ENCODE measurements around the gene CABLES1.

Gene CABLES1

GRCh38 chr18:23211146-23211545 is 75.9 kb downstream of the CABLES1 start:
- DNase-seq = no peak

DNA sequence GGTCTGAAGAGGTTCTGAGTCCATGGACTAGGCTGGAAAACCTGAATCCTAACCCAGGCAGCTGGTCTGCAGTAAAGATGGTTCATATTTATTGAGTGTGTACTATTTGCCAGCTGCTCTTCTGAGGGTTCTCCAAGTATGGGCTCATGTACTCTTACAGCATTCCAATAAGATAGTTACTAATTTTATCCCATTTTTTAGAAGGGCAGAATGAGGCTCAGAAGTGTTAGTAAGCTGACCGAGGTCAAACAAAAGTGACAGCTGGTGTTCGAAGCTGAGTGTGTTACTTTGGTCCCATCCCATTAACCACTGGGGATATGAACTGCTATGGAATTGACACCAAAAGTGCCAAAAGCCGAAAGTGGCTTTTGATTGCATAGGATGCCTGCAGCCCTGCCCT is 76.9 kb downstream of the CABLES1 start:
- no peak for DNase-seq

GRCh38 chr18:23213200-23213599 is 77.9 kb downstream of the CABLES1 start:
- no peak for DNase-seq

- no peak for DNase-seq
Measured at GRCh38 chr18:23217781-23218180, 82.5 kb downstream of the CABLES1 start.

- no peak for DNase-seq
Measured at GRCh38 chr18:23220355-23220754, 85.1 kb downstream of the CABLES1 start.

DNA sequence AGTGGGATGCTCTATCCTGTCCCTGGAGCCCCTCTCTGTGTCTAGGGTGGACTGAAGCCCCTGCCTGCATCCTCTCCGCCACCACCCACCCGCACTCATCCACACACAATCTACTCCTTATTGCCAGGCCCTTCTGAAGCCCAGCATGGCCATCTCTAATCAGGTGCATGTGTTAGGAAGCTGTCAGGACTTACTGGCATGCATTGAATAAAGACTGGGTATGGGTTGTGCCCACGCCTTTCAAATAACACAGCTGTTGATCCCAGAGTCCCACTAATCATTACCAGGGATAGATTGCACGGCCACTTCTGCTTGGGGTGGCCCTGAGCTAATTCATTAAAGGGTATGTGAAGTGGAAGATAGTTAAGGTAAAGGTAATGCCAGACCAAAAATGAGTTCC is 88.4 kb downstream of the CABLES1 start:
- no peak for DNase-seq

GRCh38 chr18:23225503-23225902 is 90.2 kb downstream of the CABLES1 start:
- DNase-seq = no peak

DNA sequence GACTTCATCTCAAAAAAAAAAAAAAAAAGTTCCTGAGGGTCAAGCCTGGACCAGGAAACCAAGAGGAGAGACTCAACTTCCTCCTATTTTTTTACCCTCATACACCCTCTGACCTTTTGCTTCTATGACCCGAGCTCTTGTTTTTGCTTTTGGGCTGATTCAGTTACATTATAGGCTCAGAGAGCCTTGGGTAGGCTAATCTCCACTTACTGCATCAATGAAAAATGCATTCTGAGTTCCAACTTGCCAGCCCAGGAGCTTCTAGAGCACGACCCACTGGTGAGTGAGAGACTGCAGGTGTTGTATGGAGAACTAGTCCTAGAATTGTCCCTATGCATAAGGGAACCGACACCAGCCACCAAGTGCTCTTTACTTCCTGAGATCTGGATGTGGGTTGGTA is 91.1 kb downstream of the CABLES1 start:
- no peak for DNase-seq

GRCh38 chr18:23226930-23227725 is 91.8 kb downstream of the CABLES1 start:
- no peak for DNase-seq

GRCh38 chr18:23227726-23228070 is 92.4 kb downstream of the CABLES1 start:
- no peak for DNase-seq

- DNase-seq = no peak
Measured at GRCh38 chr18:23228102-23229061, 93.1 kb downstream of the CABLES1 start.

- no peak for DNase-seq
Measured at GRCh38 chr18:23229472-23229871, 94.2 kb downstream of the CABLES1 start.

DNA sequence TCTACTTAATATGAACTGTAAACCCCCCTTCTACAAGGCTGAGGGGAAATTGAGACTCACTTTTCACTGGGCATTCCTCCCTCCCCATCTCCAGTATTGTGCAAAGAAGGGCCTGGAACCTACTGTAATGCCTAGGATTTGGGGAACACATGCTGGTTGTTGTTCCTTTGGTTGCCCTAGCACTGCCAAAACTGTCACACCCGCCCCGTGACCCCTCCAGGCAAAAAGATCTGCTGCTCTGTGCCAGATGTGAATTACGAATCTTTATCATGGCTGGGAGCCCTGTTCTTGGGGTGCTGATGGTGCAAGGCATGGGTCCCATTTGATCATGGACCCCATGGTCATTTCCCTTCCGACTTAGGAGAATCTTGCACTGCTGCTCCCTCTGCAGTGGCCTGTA is 95.4 kb downstream of the CABLES1 start:
- no peak for DNase-seq

DNA sequence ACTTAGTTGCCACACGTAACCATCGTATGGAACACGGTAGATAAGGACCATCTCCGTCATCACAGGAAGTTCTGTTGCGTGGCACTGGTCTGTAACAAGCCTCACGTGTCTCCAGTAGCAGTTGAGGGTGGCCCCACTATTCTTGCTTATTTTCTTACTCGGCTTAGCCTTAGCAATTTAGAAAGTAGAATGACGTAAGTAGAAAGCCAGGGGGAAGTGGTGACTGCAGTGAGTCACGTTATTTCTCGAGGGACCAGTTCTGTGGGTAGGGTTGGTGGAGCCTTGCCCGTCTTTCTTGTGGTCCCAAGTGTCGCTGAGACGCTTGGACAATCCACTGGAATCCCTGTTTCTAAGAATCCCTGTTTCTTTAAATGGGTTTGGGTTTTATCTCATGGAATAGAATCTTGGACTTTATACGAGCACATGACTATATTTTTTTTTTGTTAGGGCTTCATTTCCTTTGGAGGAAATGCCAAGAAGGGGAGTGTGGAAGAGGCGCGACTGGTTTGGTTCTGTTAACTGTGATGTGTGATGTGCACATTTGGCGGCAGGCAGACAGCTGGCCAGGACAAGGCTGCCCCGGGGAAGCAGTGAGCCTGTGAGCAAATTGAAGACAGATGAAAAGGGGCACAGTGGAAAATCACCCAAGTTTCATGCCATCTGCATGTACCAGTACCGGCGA is 96.2 kb downstream of the CABLES1 start:
- peak in 4 of 56 donors; percentile 14 to 38 (median 30) for DNase-seq

DNA sequence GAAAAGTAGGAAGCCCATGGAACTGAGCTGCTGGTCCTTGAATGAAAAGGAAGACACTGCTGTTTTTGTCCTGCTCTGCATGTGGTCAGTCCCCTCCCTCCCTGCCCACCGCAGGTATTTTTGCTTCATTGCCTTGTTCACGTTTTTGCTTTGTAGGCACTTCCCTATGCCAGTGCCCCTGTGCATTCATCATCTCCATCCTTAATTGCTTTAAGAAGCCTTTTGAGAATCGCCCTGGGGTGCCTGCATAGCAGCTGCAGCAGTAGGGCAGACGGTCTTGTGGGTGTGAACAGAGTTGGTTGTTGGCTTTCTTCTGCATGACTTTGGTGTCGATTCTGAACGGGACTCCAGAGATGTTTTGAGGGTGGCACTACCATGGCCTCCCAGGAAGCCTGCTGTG is 97.0 kb downstream of the CABLES1 start:
- no peak for DNase-seq

DNA sequence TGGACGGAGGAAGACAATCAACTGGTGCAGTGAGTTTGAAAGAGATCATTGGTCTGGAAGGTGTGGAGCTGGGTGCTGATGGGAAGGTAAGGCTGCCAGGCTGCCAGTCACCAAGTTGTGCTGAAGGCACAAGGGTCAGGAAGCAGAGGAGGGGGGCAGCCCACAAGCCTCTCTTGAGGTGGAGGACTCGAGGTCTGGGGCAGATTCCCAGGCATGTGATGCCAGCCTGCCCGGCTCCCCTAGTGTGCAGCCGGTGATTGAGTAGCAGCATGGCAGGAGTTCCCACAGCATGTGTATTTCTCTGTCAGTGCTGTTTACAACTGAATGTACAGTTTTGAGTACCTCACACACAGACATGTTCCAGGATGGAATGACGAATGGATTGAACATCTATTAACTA is 99.3 kb downstream of the CABLES1 start:
- no peak for DNase-seq

GRCh38 chr18:23235336-23235735 is 100.1 kb downstream of the CABLES1 start:
- no peak for DNase-seq

- no peak for DNase-seq
Measured at GRCh38 chr18:23235860-23236259, 100.6 kb downstream of the CABLES1 start.

DNA sequence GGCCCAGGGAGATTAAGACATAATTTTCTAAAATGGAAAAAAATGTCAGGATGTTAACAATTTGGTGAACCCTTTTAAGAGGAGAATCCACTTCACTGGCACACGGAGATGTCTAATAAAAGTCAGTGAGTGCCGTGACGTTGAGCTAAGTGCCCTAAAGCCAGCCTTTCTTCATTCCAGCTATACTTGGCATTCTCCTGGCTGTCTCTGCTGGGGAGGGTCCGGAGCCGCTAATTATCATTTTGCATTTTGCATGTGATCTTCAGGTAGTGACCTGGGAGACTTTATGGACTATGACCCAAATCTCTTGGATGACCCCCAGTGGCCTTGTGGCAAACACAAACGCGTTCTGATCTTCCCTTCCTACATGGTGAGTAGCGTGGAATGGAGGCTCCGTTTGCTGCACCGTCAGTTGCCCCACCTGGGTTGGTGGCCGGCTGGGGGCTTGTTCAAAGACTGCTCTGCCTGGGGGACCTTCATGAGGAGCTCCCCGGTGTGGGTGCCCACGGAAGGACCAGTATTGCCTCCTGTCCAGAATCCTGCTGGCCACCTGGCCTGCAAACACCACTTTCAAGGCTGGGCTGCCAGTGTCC is 101.7 kb downstream of the CABLES1 start:
- no peak for DNase-seq

DNA sequence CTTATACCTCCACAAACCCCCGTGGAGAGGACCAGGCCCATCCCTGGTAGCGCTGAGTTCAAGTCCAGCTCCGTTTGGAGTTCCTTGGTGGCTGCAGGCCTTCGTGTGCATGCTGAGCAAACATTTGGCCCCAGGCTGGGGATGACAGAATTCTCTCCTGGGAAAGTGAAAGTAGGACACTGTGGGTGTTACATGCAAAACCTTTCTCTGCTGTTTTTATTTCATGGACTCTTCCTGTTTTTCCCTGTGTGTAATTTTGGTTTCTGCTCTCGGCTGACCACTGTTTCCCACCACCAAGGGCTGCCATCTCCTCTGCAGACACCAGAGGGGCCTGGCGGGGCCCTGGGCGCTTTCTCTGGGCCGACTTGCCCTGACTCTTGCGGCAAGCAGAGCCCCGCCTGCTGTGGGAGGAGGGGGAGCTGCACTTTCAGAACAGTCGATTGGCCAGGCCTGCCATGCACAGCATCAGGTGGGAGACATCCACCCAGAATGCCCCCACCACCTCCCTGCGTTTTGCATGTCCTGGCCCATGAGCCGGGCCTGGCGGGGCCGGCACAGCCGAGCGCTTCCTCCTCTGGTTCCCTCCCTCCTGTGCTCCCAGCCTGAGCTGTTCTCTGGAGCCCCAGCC is 102.4 kb downstream of the CABLES1 start:
- DNase-seq = peak in 19 of 56 donors; percentile 9 to 51 (median 32)

DNA sequence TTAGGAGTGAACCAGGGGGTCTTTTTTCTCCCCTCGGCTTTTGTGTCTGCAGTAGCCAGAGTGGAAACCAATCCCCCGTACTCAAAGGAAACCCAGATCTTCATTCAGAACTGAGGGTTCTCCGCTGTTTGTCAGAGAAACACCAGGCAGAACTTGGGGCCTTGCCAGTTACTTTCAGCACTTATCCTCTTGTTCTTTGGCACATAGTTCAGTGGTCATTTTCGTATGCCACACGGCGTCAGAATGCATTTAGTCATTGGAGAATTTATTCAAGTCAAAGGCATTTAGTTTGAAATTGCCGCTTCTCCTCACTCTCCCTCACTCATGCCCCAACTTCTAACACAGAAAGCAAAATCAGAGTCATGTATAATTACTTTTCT is 102.9 kb downstream of the CABLES1 start:
- DNase-seq = peak in 9 of 56 donors; percentile 5 to 54 (median 38)
